Mesendoderm (in vitro differentiated cells): ENCODE data around the gene SURF2.
A peak's percentile ranks its signal among the peaks of the same experiment; 100 is the strongest.

Experiments
- DNase-seq: peaks from one replicate; pipeline ENCODE4 v3.0.0; 2013
- H2AK5ac ChIP-seq: 2 replicates; pipeline ENCODE4 v1.6.1; 2013; ENCODE audit warnings: low read length, inconsistent platforms
- H2BK120ac ChIP-seq: 2 replicates; pipeline ENCODE4 v1.6.1; 2013; ENCODE audit warnings: low read depth, mild to moderate bottlenecking, low read length, moderate library complexity, mixed read lengths
- H2BK15ac ChIP-seq: replicated peaks from 2 replicates; pipeline ENCODE4 v1.6.1; 2013; ENCODE audit warnings: low read depth, mild to moderate bottlenecking, moderate library complexity
- H2BK5ac ChIP-seq: 2 replicates; pipeline ENCODE4 v1.6.1; 2013; ENCODE audit warnings: low read length, inconsistent platforms
- H3K18ac ChIP-seq: 2 replicates; pipeline ENCODE4 v1.6.1; 2013; ENCODE audit warnings: mild to moderate bottlenecking, low read length, mixed read lengths
- H3K23ac ChIP-seq: one replicate; pipeline ENCODE4 v1.6.1; 2013; ENCODE audit warnings: low read length
- H3K27ac ChIP-seq: 2 replicates; pipeline ENCODE4 v1.5.1; 2013; ENCODE audit warnings: low read depth, mild to moderate bottlenecking, inconsistent platforms, low read length, moderate library complexity
- H3K27me3 ChIP-seq: 2 replicates; pipeline ENCODE4 v1.6.1; 2013; ENCODE audit warnings: low read length, control low read depth, mild to moderate bottlenecking, inconsistent platforms; ENCODE audit not compliant: insufficient read depth, poor library complexity
- H3K36me3 ChIP-seq: 2 replicates; pipeline ENCODE4 v1.6.1; 2013; ENCODE audit warnings: low read length, inconsistent platforms; ENCODE audit not compliant: control insufficient read depth, insufficient read depth
- H3K4ac ChIP-seq: one replicate; pipeline ENCODE4 v1.6.1; 2013; ENCODE audit warnings: low read depth, mild to moderate bottlenecking, low read length, moderate library complexity
- H3K4me1 ChIP-seq: 2 replicates; pipeline ENCODE4 v1.6.1; 2013; ENCODE audit warnings: low read depth, low read length, inconsistent platforms; ENCODE audit not compliant: control insufficient read depth
- H3K4me2 ChIP-seq: 2 replicates; pipeline ENCODE4 v1.6.1; 2013; ENCODE audit warnings: low read length
- H3K4me3 ChIP-seq: 2 replicates; pipeline ENCODE4 v1.5.1; 2013; ENCODE audit warnings: mild to moderate bottlenecking, low read length
- H3K56ac ChIP-seq: one replicate; pipeline ENCODE4 v1.6.1; 2013; ENCODE audit warnings: low read length
- H3K79me1 ChIP-seq: 2 replicates; pipeline ENCODE4 v1.6.1; 2013; ENCODE audit warnings: low read length, inconsistent platforms
- H3K79me2 ChIP-seq: 2 replicates; pipeline ENCODE4 v1.6.1; 2013; ENCODE audit warnings: mild to moderate bottlenecking, low read length; ENCODE audit not compliant: control insufficient read depth, insufficient read depth
- H3K9ac ChIP-seq: 2 replicates; pipeline ENCODE4 v1.6.1; 2013; ENCODE audit warnings: low read length, inconsistent platforms
- H4K5ac ChIP-seq: one replicate; pipeline ENCODE4 v1.6.1; 2013; ENCODE audit warnings: low read length
- H4K8ac ChIP-seq: one replicate; pipeline ENCODE4 v1.6.1; 2013; ENCODE audit warnings: low read depth, mild to moderate bottlenecking, control low read depth, low read length, moderate library complexity
- WGBS: extraction: QIAGEN DNeasy Blood & Tissue Kit; methylation state at CpG from one replicate; pipeline ENCODE4 v1.1.7; 2013; ENCODE audit warnings: low lambda C conversion rate, missing lambda C conversion rate; ENCODE audit not compliant: insufficient coverage; ENCODE audit errors: extremely low coverage; 5-methylcytosine and 5-hydroxymethylcytosine counted together

The SURF2 gene

DNA sequence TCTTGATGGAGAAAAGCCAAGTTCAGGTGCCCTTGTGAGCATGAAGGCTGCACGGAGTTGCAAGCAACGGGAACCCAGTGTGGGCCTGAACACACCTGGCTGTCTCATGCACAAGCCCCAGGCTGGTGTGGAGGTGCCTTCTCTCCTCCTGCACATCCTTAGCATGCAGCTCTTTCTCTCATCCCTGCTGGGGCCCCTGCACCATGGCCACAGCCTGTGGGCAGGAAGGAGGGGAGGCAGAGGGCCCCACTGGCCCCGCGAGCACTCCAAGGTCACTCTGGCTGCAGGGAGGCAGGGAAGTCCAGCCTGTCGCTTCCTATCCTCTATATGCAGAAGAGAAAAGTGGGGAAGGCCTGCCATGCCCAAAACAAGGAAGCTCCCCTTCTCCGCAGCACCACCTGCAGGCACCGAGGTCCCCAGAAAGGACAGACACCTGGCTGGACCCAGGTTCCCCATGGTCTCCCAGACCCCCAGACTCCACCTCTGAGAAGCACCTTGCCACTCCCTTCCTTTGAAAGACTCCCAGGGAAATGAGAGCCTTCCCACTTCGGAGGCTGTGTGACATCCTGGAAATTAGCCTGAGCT lies 38.4 kb downstream of the SURF2 start:
- Histone ChIP-seq H3K4me2 (no peak overlapping the region), H2BK15ac (no peak overlapping the region), H3K36me3 (no peaks in the 10 kb centered on the region), H3K4ac (no peak overlapping the region), H3K4me3 (no peak overlapping the region), H3K4me1 (no peaks in the 10 kb centered on the region), H3K79me2 (no peaks in the 10 kb centered on the region), H3K27me3 (no peaks in the 10 kb centered on the region), H2BK5ac (no peak overlapping the region), H4K5ac (no peak overlapping the region), H2AK5ac (no peak overlapping the region), H3K18ac (no peak overlapping the region), H3K23ac (no peak overlapping the region), H3K9ac (no peak overlapping the region), H3K27ac (no peak overlapping the region), H3K56ac (no peak overlapping the region), H2BK120ac (no peak overlapping the region), H4K8ac (no peak overlapping the region), H3K79me1 (no peaks in the 10 kb centered on the region)
- no peak for DNase-seq
- no CpG with 5 or more reads among the region's 8 CpGs for WGBS

DNA sequence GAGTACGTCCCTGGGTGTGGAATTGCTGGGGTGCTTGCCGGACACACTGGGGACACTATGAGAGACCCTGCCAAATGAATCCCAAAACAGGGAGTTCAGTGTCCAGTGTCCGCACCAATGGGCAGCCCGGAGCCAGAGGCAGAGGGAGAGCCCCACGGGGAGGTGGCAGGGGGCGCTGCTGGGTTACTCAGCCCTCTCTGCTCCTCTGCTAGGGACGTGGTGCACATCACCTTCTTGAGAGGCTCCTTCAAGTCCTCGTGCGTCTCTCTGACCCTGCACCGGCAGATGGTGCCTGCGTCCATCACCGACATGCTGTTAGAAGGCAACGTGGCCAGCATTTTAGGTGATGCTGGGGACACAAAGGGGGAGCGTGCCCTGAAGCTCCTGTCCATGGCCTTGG lies 40.6 kb downstream of the SURF2 start:
- Histone ChIP-seq H3K23ac (no peak overlapping the region), H4K5ac (no peak overlapping the region), H3K4me1 (no peaks in the 10 kb centered on the region), H3K79me2 (no peaks in the 10 kb centered on the region), H4K8ac (no peak overlapping the region), H3K79me1 (no peaks in the 10 kb centered on the region), H3K56ac (no peak overlapping the region), H2BK15ac (no peak overlapping the region), H3K4me3 (no peak overlapping the region), H3K4ac (no peak overlapping the region), H3K18ac (no peak overlapping the region), H3K27me3 (no peaks in the 10 kb centered on the region), H3K36me3 (no peaks in the 10 kb centered on the region), H2BK120ac (no peak overlapping the region), H2BK5ac (no peak overlapping the region), H3K9ac (no peak overlapping the region), H2AK5ac (no peak overlapping the region), H3K4me2 (no peak overlapping the region), H3K27ac (no peak overlapping the region)
- DNase-seq: peak; percentile 69
- no CpG with 5 or more reads among the region's 14 CpGs for WGBS

DNA sequence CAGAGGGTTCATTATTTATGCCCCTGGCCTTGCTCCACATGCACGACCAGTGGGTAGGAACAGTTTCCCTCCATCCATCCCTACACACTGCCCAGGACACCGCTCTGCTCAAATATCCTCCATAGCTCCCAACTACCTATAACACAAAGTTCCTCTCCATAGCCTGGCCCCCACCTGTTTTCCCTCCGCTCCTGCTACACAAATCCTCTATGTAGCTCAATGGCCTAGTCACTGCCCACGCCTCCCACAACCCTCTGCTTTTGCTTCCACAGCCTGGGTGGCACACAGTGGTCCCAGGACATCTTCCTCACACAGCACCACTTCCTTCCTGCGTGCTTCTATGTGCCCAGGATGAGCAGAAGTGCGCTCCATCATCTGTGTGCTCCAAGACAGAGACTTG lies 41.0 kb downstream of the SURF2 start:
- no peak for DNase-seq
- no peak overlapping the region for H2AK5ac ChIP-seq
- H3K56ac ChIP-seq: no peak overlapping the region
- H3K23ac ChIP-seq: no peak overlapping the region
- no peaks in the 10 kb centered on the region for H3K27me3 ChIP-seq
- no peak overlapping the region for H3K18ac ChIP-seq
- H3K4me2 ChIP-seq: no peak overlapping the region
- H3K4me3 ChIP-seq: no peak overlapping the region
- WGBS: no CpG with 5 or more reads among the region's 6 CpGs
- no peak overlapping the region for H3K9ac ChIP-seq
- H4K8ac ChIP-seq: no peak overlapping the region
- no peak overlapping the region for H2BK15ac ChIP-seq
- no peak overlapping the region for H4K5ac ChIP-seq
- H3K27ac ChIP-seq: no peak overlapping the region
- no peak overlapping the region for H3K4ac ChIP-seq
- no peaks in the 10 kb centered on the region for H3K79me1 ChIP-seq
- H2BK120ac ChIP-seq: no peak overlapping the region
- H2BK5ac ChIP-seq: no peak overlapping the region
- H3K36me3 ChIP-seq: no peaks in the 10 kb centered on the region
- no peaks in the 10 kb centered on the region for H3K79me2 ChIP-seq
- no peaks in the 10 kb centered on the region for H3K4me1 ChIP-seq

DNA sequence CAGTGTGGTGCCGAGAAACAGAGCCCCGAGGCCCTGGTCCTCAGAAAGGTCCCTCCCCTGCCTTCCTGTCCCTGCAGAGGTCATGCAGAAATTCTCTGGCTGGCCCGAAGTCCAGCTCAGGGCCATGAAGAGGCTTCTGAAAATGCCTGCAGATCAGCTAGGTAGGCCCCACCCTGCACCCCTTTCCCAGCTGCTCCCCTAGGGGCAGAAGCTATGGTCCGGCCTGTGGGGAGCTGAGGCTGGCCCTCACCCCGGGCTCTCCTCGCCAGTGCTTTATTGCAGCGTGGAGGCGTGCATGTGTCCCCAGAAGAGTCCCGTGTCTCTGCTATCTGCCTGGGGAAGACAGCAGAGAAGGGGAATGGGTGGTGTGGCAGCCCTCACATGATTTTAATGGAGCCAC lies 41.5 kb downstream of the SURF2 start:
- no peak overlapping the region for H4K5ac ChIP-seq
- H3K27me3 ChIP-seq: no peaks in the 10 kb centered on the region
- no peak overlapping the region for H3K18ac ChIP-seq
- H3K9ac ChIP-seq: no peak overlapping the region
- no peak overlapping the region for H2BK120ac ChIP-seq
- H2AK5ac ChIP-seq: no peak overlapping the region
- no peak overlapping the region for H3K56ac ChIP-seq
- H3K27ac ChIP-seq: no peak overlapping the region
- H3K4me2 ChIP-seq: no peak overlapping the region
- H4K8ac ChIP-seq: no peak overlapping the region
- WGBS: no CpG with 5 or more reads among the region's 9 CpGs
- H3K4ac ChIP-seq: no peak overlapping the region
- no peaks in the 10 kb centered on the region for H3K36me3 ChIP-seq
- no peaks in the 10 kb centered on the region for H3K79me1 ChIP-seq
- no peaks in the 10 kb centered on the region for H3K4me1 ChIP-seq
- no peak overlapping the region for H3K23ac ChIP-seq
- H3K79me2 ChIP-seq: no peaks in the 10 kb centered on the region
- H3K4me3 ChIP-seq: no peak overlapping the region
- no peak for DNase-seq
- no peak overlapping the region for H2BK5ac ChIP-seq
- no peak overlapping the region for H2BK15ac ChIP-seq

DNA sequence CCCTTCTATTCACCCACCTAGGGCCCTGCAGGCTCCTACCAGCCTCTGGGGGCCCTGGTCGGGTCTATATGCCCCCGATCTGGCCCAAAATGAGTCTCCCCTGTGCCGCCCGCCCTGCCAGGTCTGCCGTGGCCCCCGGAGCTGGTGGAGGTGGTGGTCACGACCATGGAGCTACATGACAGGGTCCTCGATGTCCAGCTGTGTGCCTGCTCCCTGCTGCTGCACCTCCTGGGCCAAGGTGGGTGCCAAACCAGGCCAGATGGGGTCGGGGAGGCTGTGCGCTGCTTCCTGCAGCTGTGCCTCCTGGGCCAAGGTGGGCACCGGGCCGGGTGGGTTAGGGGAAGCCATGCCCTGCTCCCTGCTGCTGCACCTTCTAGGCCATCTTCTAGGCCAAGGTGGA lies 43.9 kb downstream of the SURF2 start:
- Histone ChIP-seq H3K4ac (no peak overlapping the region), H3K27ac (no peak overlapping the region), H4K8ac (no peak overlapping the region), H2AK5ac (no peak overlapping the region), H4K5ac (no peak overlapping the region), H3K4me2 (no peak overlapping the region), H3K79me2 (no peaks in the 10 kb centered on the region), H3K23ac (no peak overlapping the region), H3K18ac (no peak overlapping the region), H2BK15ac (no peak overlapping the region), H2BK5ac (no peak overlapping the region), H3K4me1 (no peaks in the 10 kb centered on the region), H3K36me3 (peaks cover 2% of the 10 kb centered on the region), H3K79me1 (no peaks in the 10 kb centered on the region), H2BK120ac (no peak overlapping the region), H3K27me3 (no peaks in the 10 kb centered on the region), H3K56ac (no peak overlapping the region), H3K4me3 (no peak overlapping the region), H3K9ac (no peak overlapping the region)
- DNase-seq: no peak
- WGBS: no CpG with 5 or more reads among the region's 12 CpGs

DNA sequence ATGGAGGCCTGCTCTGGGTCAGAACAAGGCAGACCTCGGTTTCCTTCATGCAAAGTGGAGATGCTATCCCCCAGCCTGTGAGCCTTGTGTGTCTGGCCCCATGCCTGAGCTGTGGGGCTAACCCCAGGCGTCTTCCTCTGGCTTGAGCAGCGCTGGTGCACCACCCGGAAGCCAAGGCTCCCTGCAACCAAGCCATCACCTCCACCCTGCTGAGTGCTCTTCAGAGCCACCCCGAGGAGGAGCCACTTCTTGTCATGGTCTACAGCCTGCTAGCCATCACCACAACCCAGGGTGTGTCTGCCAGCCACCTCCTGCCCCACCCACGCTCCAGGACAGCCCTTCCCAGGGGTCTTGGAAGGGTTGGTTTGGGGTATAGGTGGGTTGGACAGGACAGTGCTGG lies 45.2 kb downstream of the SURF2 start:
- Histone ChIP-seq H3K27ac (no peak overlapping the region), H3K18ac (no peak overlapping the region), H4K5ac (no peak overlapping the region), H3K4me2 (no peak overlapping the region), H3K36me3 (peaks cover 5% of the 10 kb centered on the region), H3K4me3 (no peak overlapping the region), H4K8ac (no peak overlapping the region), H3K4ac (no peak overlapping the region), H2BK120ac (no peak overlapping the region), H2AK5ac (no peak overlapping the region), H3K79me1 (no peaks in the 10 kb centered on the region), H3K79me2 (no peaks in the 10 kb centered on the region), H3K9ac (no peak overlapping the region), H3K56ac (no peak overlapping the region), H2BK15ac (no peak overlapping the region), H2BK5ac (no peak overlapping the region), H3K23ac (no peak overlapping the region), H3K4me1 (no peaks in the 10 kb centered on the region), H3K27me3 (no peaks in the 10 kb centered on the region)
- no CpG with 5 or more reads among the region's 6 CpGs for WGBS
- no peak for DNase-seq
